Stimulated activated CD4-positive, alpha-beta T cell treated with anti-CD3 and anti-CD28 coated beads, TNF-alpha, amount 100 ng/mL, for 48 hours (primary cell): ENCODE data around the gene BDH1.
"Not testable (repeated sequence)": the region's sequence is repeated elsewhere in the genome, so short reads cannot be mapped to it uniquely, and the experiment has no call there.

Experiments used
- DNase-seq, 3 donors: peaks; one replicate each; pipeline ENCODE4 v3.0.0-alpha.2; 2020; ENCODE audit warnings: low read depth in 3 of 3

BDH1 gene

GRCh38 chr3:197521277-197522182 lies 34.2 kb downstream of the BDH1 start:
- DNase-seq = no peak

- no peak for DNase-seq
These were observed 35.2 kb downstream of the BDH1 start for GRCh38 chr3:197520311-197521276.

- DNase-seq = no peak
These were observed 36.0 kb downstream of the BDH1 start for GRCh38 chr3:197519801-197520211.

GRCh38 chr3:197518881-197519421 lies 36.8 kb downstream of the BDH1 start:
- DNase-seq = no peak

- DNase-seq = not testable (repeated sequence)
These were observed 37.7 kb downstream of the BDH1 start for GRCh38 chr3:197517922-197518683.

GRCh38 chr3:197516890-197517606 lies 38.7 kb downstream of the BDH1 start:
- DNase-seq = not testable (repeated sequence)

- DNase-seq = peak; percentile 13 to 59 (median 40)
These were observed 39.3 kb downstream of the BDH1 start for GRCh38 chr3:197516517-197516889.

- DNase-seq = no peak
These were observed 40.9 kb downstream of the BDH1 start for GRCh38 chr3:197514786-197515355.

- DNase-seq = no peak
These were observed 41.6 kb downstream of the BDH1 start for GRCh38 chr3:197513953-197514785.

GRCh38 chr3:197512691-197513571 lies 42.8 kb downstream of the BDH1 start:
- DNase-seq = no peak

- no peak for DNase-seq
These were observed 43.7 kb downstream of the BDH1 start for GRCh38 chr3:197511853-197512635.

GRCh38 chr3:197511130-197511529 lies 44.6 kb downstream of the BDH1 start:
- DNase-seq = no peak

GRCh38 chr3:197510642-197511018 lies 45.1 kb downstream of the BDH1 start:
- DNase-seq = no peak

- no peak for DNase-seq
These were observed 46.6 kb downstream of the BDH1 start for GRCh38 chr3:197508924-197509775.

GRCh38 chr3:197508461-197508860 lies 47.3 kb downstream of the BDH1 start:
- no peak for DNase-seq

- no peak for DNase-seq
These were observed 47.7 kb downstream of the BDH1 start for GRCh38 chr3:197508051-197508451.

GRCh38 chr3:197507541-197507940 lies 48.2 kb downstream of the BDH1 start:
- DNase-seq = no peak
